HG03342 (cell line): ENCODE data around the gene GHDC.
"Not testable (repeated sequence)": the region's sequence is repeated elsewhere in the genome, so short reads cannot be mapped to it uniquely, and the experiment has no call there.

Experiments used
- ATAC-seq: cut with Tn5 transposase; IDR thresholded peaks from one replicate; pipeline ENCODE4 v1.9.1; 2021; ENCODE audit warnings: mild to moderate bottlenecking, moderate library complexity; ENCODE audit not compliant: unreplicated experiment

Gene GHDC, protein sequence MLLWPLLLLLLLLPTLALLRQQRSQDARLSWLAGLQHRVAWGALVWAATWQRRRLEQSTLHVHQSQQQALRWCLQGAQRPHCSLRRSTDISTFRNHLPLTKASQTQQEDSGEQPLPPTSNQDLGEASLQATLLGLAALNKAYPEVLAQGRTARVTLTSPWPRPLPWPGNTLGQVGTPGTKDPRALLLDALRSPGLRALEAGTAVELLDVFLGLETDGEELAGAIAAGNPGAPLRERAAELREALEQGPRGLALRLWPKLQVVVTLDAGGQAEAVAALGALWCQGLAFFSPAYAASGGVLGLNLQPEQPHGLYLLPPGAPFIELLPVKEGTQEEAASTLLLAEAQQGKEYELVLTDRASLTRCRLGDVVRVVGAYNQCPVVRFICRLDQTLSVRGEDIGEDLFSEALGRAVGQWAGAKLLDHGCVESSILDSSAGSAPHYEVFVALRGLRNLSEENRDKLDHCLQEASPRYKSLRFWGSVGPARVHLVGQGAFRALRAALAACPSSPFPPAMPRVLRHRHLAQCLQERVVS

DNA sequence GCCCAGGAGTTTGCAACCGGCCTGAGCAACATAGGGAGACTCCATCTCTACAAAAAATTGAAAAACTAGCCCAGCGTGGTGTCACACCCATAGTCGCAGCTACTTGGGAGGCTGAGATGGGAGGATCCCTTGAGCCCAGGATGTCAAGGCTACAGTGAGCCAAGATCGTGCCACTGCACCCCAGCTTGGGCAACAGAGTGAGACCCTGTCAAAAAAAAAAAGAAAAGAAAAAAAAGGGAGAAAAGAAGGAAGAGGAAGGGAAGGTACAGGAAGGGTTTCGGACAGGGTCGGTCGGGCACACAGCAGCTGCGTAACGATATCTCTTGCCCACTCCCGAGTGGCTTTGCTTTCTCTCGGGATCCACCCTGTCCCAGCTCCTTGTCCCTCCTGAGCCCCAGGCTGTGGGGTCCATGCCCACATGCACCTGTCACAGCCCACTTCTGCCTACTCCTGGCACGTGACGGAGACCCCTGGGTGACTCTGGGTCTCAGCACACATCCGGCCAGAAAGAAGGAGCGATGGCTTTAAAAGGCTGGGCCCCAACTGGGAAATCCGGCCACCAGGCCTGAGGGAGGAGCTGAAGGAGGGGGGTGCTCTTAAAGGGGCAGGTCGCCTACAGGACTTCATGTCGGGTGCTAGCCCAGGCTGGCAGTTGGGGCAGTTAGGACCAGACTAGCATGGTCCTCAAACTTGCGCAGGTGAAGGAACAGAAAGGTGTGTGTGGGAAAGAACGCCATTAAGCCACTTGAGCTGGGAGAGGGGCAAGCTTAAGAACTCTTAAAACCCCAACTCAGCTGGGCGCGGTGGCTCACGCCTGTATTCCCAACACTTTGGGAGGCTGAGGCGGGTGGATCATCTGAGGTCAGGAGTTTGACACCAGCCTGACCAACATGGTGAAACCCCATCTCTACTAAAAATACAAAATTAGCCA lies at the start of gene GHDC:
GHDC (minus strand) TSS at position 526 of the 931 bp plus-strand sequence. CDS start 913 bp downstream, outside the sequence.
- ATAC-seq, result no peak

DNA sequence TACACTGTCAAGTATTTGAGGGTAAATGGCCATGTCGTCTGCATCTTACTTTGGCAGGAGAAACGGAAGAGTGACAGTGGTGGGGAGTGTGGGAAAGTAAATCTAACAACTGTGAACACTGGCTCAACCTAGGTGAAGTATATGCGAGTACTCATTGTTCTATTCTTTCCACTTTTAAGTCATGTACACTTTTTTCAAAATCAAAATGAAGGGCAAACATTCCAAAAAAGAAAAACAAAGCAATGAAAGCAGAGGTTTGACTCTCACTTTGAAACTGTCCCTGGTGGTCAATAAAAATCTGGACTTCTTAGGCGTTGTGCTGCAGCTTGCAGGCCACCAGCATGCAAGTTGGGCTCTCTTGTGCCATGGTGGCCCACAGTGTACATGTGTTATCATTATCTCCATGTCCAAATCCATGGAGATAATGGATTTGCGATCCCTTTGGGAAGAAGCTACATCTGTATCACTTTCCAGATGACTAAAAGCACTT lies 49.2 kb upstream of the GHDC start:
- no peak for ATAC-seq

DNA sequence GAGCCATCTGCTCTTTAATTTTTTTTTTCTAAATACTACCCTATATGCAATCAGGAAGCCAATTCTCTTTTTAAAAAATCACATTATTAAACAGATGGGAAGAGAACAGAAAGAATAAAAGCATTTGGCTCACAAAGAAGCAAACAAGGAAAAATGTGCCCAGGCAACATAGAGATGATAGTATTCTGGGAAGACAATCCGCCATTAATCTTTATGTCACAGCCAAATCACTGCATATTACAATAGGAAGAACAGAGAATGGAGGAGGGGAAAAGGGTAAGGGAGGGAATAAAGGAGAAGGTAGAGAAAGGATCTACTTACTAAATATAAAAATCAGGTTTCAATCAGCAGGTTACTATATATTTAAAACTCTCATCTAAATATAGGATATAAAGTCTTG lies 47.6 kb upstream of the GHDC start:
- no peak for ATAC-seq

DNA sequence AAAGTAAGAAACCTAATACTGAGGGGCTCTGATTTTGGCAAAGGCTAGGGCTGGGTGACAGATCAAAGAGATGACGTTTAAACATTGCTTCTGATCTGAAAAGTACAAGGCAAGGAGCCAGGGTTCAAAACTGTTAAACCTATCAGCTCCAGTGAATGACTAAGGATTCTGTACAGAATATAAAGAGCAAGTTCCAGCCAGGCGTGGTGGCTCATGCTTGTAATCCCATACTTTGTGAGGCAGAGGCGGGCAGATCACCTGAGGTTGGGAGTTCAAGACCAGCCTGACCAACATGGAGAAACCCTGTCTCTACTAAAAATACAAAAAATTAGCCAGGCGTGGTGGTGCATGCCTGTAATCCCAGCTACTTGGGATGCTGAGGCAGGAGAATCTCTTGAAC lies 46.6 kb upstream of the GHDC start:
- not testable (repeated sequence) for ATAC-seq

DNA sequence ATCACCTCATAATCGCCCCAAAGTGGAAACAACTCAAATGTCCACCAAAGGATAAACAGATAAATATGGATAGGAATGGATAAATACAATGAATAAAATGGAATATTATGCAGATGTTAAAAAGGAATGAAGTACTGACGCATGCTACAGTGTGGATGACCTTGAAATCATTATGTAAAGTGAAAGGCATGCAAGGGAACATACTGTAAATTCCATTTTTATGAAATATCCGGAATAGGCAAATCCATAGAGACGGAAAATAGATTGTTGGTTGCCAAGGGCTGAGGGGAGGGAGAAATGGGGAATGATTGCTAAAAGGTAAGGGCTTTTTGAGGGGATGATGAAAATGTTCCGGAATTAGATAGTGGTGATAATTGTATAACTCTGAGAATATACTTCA lies 45.9 kb upstream of the GHDC start:
- ATAC-seq, result no peak

DNA sequence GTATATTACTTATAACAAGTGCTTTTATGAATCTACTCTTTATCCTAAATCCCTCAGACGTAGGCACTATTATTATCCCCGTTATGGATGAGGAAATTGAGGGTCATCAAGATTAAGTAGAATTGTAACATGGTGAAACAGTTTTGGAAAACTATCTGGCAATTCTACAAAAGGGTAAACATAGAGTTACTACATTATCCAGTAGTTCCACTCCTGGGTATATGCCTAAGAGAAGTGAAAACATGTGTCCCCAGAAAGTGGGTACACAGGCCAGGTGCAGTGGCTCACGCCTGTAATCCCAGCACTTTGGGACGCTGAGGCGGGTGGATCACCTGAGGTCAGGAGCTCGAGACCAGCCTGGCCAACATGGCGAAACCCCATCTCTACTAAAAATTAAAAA lies 45.3 kb upstream of the GHDC start:
- not testable (repeated sequence) for ATAC-seq

DNA sequence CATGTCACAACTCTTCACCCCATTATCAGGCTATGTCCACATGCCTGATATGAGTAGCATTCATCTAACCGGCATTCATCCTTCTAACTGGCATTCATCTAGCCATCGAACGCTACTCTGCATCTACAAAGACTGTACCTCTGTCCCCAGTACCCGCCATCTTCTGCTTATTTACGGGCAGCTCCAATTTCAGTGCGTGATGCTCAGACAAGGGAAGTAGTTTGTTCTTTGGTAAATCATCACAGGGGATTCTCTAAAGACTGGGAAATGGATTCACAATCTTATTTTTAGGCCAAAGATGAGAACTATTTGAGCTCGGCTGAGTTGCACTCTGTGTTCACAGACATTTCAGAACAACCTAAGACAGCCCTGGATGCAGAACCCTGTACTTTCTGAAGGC lies 42.5 kb upstream of the GHDC start:
- ATAC-seq, result no peak

DNA sequence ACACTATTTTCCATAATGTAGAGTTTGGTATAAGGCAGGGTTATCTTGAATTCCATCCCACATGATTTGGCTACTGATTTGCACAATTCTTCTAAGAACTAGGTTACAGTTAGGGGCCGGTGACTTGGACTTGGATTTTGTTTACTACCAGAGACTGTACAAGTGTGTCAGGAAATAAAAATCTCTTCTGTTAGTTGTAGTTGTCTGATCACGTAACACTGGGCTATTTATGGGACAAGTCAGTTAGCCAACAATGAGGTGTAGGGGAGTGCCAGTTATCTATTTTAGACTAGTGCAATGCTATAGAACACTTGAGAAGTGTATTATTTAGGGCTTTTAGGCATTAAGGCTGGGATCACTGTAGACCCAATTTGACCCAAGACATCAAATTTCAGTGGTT lies 39.7 kb upstream of the GHDC start:
- no peak for ATAC-seq

DNA sequence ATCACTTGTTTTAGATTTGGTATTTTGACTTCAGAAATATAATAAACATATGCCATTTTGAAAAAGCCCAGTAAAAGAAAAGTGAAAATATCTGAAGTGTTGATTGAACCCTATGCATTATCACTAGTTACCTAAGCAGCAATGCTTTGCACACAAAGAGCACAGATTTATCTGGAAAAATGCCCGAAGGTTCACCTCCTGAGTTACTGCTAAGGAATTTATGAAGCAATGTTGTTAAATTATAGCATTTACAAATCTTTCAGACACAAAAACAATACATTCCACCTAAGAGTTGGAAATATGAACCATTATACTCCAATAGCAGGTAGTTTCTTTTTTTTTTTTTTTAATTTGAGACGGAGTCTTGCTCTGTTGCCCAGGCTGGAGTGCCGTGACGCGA lies 38.9 kb upstream of the GHDC start:
- ATAC-seq, result no peak

DNA sequence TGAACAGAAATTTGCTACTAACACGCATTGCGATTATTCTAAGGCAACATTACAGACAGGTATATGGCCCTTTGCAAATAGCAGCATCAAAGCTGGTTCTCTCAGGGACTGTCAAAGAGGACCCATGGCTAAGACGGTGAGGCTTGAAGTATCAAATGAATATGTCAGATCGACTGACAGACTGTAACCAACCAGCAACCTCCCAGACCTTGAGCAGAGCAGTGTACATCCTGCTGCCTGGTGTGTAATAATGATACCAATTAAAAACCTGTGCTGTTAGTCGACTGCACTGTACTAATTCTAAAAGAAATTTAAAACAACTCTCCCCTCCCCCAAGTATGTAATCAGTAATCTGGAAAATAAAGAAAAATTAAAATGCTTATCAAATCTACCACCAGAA lies 35.9 kb upstream of the GHDC start:
- no peak for ATAC-seq

DNA sequence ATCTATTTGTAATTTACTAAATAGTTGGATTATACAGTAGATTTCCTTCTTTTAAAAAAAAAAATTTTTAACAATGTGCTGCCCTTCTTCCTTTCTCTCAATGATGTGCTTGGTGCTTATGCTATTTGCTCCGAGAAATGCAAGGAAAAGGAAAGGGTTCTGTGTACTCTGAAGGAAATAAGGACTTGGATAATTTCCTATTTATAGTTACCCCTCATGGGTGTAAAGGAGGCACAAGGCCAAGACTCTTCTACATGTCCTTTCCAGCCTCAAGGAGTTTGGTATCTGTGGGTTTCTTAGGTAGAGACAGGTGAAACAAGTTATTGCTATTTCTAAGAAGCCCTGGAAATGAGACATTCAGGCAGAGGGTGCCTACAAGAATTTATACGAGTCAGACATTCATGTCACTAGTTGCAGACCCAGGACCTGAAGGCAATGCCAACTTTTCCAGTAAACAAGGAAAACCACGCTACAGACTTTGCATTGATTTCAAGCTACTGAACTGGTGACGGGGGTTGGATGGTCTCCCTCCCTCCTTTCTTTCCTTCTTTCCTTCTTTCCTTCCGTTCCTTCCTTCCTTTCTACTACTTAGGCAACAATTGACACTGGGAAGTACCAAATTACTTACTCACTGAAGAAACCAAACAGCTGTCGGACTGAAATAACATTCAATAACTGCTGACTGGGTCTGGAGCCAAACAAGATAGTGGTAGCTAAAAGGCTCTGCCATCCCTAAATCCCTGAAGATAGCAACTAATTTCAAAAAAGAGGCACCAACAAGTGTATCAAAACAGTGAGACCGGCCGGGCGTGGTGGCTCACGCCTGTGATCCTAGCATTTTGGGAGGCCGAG lies 33.8 kb upstream of the GHDC start:
- ATAC-seq, result no peak

DNA sequence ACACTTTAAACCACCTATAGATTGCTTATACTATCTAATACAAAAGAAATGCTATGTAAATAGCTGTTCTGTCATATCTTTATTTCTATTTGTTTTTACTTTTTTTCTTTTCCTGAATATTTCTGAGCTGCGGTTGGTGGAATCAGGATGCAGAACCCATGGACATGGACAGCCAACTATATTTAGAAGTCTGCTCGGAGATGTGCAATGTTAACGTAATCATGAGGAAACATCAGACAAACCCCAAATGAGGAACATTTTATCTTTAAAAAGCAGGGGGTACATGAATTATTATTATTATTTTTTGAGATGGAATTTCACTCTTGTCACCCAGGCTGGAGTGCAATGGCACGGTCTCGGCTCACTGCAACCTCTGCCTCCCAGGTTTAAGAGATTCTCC lies 31.4 kb upstream of the GHDC start:
- ATAC-seq, result no peak

DNA sequence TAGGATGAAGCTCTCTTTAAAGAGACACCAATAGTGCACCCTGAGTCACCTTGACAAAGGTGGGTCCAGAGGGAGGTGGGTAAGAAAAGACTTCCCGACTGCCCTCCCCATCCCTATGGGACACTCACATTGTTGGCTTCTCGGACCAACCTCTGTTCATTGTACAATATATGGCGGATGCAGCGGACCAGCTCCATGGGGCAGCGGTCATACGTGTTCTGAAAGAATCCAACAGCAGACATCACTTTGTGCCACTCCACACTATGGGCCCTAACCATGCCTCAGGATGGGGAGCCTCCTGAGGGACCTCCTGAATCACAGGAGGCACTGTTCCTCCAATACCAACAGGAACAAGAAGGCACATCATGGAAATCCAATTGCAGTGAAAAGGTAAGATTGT lies 30.4 kb upstream of the GHDC start:
- no peak for ATAC-seq

DNA sequence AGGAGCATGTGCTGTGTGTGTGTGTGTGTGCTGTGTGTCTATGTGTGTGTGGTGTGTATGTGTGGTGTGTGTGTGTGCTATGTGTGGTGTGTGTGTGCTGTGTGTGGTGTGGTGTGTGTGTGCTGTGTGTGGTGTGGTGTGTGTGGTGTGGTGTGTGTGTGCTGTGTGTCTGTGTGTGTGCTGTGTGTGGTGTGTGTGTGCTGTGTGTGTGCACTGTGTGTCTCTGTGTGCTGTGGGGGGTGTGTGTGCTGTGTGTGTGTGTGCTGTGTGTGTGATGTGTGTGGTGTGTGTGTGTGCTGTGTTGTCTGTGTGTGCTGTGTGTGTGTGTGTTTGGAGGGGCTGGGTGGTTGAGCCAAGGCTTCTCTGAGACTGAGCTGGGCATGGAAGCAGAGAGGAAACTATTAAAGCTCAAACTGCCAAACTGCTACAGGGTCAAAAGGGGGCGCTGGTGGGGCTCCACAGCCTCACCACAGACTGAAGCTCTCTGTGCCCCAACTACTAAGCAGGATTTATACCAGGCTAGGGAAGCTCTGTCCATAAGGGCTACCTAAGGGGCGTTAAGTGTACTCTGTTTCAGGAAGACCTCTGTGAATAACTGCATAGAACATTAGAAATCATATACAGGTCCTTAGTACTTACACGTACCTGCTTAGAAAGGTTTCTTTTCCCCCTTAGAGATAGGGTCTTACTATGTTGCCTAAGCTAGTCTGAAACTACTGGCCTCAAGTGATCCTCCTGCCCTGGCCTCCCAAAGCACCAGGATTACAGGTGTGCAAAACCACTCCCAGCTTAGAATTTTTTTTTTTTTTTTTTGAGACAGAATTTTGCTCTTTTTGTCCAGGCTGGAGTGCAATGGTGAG lies 27.8 kb upstream of the GHDC start:
- no peak for ATAC-seq

DNA sequence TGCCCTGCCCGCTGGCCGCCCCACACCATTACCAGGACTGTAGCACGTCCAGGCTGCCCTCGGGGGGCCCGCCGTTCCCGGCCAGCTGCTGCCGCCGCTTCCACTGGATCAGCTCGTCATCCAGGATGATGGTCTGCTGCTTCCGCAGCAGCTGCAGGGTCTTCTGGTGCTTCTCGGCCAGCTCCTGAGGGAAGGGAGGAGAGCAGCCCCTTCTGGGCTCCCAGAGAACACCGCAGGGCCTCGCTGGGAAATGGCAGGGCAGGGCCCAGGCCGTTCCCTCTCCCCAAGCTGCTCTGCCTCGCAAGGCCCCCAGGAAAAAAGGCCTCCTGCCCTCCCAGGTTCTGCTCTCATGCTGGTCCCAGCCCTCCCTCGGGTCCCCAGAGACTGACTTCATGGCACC lies 25.0 kb upstream of the GHDC start:
- not testable (repeated sequence) for ATAC-seq

DNA sequence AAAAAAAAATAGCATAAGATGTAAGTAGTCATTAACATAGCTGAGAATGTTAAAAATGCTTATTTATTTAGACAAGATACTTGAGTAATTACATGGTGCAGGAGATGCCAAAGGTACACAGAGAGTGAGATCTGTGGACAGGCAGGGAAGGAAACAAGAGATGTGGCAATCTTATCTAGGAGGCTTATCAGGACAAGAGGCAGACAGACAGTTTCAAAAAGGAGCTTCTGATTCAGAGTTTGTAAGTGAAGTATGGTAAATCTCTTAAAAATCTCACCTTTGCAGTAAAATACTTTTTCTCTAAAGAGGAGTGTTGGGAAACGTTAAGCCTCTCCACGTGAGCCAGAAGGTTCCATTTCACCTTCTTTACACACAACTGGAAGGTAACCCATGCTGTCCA lies 19.9 kb upstream of the GHDC start:
- no peak for ATAC-seq

DNA sequence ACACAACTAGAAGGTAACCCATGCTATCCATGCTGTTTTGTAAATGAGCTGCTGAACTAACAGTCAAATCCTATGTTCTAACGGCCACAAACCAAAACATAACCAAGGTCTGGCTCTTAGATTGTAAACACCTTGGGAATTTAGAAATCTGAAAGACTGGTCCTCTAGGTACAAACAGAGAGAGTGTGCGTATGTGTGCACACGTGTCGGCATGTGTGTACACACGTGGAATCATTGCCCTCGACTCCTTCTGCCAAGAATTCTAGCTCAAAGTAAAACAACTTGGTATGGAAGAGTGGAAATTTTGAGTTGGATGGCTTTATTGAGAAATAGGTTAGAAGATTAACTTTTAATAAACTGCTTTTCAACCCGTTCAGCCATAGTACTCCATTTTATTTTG lies 18.1 kb upstream of the GHDC start:
- ATAC-seq, result no peak

DNA sequence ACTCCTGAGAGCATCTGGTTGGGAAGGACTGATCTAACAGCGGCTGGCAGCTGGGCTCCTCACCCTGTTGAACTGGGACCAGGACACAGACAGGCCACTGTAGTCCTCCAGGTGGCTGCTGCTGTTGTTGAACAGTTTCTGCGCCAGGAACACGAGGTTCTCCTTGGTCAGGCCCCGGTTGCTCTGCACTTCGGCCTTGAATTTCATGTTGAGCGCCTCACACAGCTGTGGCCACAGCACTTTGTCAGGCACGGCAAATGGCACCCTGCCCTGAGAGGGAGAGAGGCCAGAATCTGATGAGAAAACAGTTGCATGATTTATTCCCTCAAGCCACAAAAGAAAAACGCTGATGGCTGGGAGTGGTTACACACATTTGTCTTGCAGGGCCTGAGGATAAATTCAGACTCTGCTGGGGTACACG lies 17.6 kb upstream of the GHDC start:
- ATAC-seq, result not testable (repeated sequence)

DNA sequence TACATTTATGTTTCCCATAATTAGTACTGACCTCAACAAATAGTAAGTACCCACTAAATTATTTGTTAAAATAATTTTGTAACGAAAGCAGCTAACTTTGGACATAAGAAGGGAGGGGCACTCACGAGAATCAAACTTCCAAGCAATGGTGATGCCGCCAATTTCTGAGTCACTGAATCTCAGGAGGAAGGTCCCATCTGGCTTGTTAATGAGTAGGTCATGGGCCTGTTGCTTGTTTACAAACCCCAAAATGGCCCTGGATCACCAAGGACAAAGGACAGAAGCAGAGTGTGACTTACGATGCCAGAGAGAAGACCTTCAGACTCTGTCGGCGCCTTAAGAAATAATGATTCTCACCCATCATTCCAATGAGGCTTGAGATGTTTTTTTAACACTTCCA lies 15.8 kb upstream of the GHDC start:
- no peak for ATAC-seq

DNA sequence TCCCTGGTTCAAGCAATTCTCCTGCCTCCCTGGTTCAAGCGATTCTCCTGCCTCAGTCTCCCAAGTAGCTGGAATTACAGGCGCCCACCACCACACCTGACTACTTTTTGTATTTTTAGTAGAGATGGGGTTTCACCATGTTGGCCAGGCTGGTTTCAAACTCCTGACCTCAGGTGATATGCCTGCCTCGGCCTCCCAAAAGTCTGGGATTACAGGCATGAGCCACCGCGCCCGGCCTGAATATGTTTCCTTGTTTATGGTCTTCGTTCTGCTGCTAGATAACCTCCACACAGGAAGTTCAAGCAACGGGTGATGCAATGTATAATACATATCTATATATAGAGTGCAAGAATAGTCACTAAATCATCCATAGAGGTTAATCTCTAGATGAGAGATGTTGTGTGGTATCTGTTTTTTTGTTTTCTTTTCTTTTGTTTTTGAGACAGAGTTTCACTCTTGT lies 11.9 kb upstream of the GHDC start:
- not testable (repeated sequence) for ATAC-seq
